Ishikawa (cell line): ENCODE data around the gene SFT2D1.

Experiments
- CEBPB ChIP-seq: IDR thresholded peaks from 2 replicates; pipeline ENCODE4 v1.6.1; 2012
- CREB1 ChIP-seq: IDR thresholded peaks from 2 replicates; pipeline ENCODE4 v1.6.1; 2012; ENCODE audit warnings: low read depth
- EGR1 ChIP-seq: IDR thresholded peaks from 2 replicates; pipeline ENCODE4 v1.6.1; 2012
- EP300 ChIP-seq: IDR thresholded peaks from 2 replicates; pipeline ENCODE4 v1.6.1; 2012; ENCODE audit warnings: borderline replicate concordance
- FOXM1 ChIP-seq: IDR thresholded peaks from 2 replicates; pipeline ENCODE4 v1.6.1; 2012; ENCODE audit warnings: low read depth, borderline replicate concordance
- NFIC ChIP-seq: IDR thresholded peaks from 2 replicates; pipeline ENCODE4 v1.6.1; 2012
- RAD21 ChIP-seq: IDR thresholded peaks from 2 replicates; pipeline ENCODE4 v1.6.1; 2012; ENCODE audit warnings: low read depth
- TAF1 ChIP-seq: IDR thresholded peaks from 2 replicates; pipeline ENCODE4 v1.6.1; 2012; ENCODE audit warnings: low read depth, mild to moderate bottlenecking
- TCF12 ChIP-seq: IDR thresholded peaks from 2 replicates; pipeline ENCODE4 v1.6.1; 2012; ENCODE audit warnings: low read depth
- TEAD4 ChIP-seq: IDR thresholded peaks from 2 replicates; pipeline ENCODE4 v1.6.1; 2012
- YY1 ChIP-seq: IDR thresholded peaks from 2 replicates; pipeline ENCODE4 v1.6.1; 2012; ENCODE audit warnings: low read depth
- ZBTB7A ChIP-seq: IDR thresholded peaks from 2 replicates; pipeline ENCODE4 v1.6.1; 2012; ENCODE audit warnings: low read depth
- TF ChIP-seq, protein P1 (sequence below): IDR thresholded peaks from 2 replicates; pipeline ENCODE4 v1.6.1; 2012
- TF ChIP-seq, protein P2 (sequence below): IDR thresholded peaks from 2 replicates; pipeline ENCODE4 v1.6.1; 2012
- TF ChIP-seq, protein P3 (sequence below): IDR thresholded peaks from 2 replicates; pipeline ENCODE4 v1.6.1; 2012; ENCODE audit warnings: low read depth, mild to moderate bottlenecking

SFT2D1 gene

DNA sequence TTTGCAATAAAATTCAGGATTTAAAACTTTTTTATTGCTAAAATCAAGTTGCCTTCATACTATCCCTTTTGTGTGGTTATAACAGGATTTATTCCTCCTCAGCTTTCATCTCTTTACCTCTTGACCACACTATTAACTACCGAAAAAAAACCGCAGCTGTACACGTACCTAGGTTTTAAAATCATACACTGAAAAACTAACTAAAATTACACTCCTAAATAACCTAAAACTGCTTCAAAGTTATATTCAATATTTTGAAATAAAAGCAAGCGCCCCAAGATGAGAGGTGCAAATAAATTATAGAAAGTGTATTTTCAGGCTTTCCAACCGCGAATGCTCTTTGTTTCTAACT, 39.0 kb upstream of the SFT2D1 start:
- TF ChIP-seq, protein P1, sequence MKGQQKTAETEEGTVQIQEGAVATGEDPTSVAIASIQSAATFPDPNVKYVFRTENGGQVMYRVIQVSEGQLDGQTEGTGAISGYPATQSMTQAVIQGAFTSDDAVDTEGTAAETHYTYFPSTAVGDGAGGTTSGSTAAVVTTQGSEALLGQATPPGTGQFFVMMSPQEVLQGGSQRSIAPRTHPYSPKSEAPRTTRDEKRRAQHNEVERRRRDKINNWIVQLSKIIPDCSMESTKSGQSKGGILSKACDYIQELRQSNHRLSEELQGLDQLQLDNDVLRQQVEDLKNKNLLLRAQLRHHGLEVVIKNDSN: no peak
- TF ChIP-seq CEBPB (no peak), YY1 (no peak), TEAD4 (no peak), TAF1 (no peak), EGR1 (no peak), TCF12 (no peak), NFIC (no peak)
- TF ChIP-seq, protein P2, sequence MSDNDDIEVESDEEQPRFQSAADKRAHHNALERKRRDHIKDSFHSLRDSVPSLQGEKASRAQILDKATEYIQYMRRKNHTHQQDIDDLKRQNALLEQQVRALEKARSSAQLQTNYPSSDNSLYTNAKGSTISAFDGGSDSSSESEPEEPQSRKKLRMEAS: no peak
- TF ChIP-seq, protein P3, sequence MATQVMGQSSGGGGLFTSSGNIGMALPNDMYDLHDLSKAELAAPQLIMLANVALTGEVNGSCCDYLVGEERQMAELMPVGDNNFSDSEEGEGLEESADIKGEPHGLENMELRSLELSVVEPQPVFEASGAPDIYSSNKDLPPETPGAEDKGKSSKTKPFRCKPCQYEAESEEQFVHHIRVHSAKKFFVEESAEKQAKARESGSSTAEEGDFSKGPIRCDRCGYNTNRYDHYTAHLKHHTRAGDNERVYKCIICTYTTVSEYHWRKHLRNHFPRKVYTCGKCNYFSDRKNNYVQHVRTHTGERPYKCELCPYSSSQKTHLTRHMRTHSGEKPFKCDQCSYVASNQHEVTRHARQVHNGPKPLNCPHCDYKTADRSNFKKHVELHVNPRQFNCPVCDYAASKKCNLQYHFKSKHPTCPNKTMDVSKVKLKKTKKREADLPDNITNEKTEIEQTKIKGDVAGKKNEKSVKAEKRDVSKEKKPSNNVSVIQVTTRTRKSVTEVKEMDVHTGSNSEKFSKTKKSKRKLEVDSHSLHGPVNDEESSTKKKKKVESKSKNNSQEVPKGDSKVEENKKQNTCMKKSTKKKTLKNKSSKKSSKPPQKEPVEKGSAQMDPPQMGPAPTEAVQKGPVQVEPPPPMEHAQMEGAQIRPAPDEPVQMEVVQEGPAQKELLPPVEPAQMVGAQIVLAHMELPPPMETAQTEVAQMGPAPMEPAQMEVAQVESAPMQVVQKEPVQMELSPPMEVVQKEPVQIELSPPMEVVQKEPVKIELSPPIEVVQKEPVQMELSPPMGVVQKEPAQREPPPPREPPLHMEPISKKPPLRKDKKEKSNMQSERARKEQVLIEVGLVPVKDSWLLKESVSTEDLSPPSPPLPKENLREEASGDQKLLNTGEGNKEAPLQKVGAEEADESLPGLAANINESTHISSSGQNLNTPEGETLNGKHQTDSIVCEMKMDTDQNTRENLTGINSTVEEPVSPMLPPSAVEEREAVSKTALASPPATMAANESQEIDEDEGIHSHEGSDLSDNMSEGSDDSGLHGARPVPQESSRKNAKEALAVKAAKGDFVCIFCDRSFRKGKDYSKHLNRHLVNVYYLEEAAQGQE: no peak

DNA sequence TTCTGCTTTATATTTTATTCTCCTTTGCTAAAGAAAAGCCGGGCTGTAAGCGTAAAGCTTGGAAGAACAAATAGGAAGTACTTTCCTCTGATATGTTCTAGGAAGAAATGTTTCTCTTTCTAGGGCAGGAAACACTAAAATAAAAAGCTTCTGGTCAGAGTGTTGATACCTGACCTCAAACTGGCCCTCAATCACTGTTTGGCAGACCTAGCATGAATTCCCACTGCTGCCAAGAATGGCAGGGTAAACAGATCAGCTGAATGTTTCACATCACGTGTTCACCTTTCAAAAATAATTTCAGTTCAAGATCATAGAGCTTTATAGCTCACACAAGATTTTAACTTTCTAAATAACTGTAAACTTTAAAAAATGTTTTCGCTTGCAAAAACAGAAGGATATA, 37.5 kb upstream of the SFT2D1 start:
- TF ChIP-seq TEAD4: no peak
- TF ChIP-seq ZBTB7A: no peak
- no peak for TF ChIP-seq YY1
- TF ChIP-seq TCF12: no peak
- TF ChIP-seq, protein P1: no peak
- TF ChIP-seq TAF1: no peak
- TF ChIP-seq CREB1: no peak
- TF ChIP-seq, protein P3: no peak
- no peak for TF ChIP-seq EP300
- TF ChIP-seq FOXM1: no peak
- TF ChIP-seq NFIC: no peak
- TF ChIP-seq, protein P2: no peak
- no peak for TF ChIP-seq EGR1
- TF ChIP-seq RAD21: no peak
- TF ChIP-seq CEBPB: no peak

DNA sequence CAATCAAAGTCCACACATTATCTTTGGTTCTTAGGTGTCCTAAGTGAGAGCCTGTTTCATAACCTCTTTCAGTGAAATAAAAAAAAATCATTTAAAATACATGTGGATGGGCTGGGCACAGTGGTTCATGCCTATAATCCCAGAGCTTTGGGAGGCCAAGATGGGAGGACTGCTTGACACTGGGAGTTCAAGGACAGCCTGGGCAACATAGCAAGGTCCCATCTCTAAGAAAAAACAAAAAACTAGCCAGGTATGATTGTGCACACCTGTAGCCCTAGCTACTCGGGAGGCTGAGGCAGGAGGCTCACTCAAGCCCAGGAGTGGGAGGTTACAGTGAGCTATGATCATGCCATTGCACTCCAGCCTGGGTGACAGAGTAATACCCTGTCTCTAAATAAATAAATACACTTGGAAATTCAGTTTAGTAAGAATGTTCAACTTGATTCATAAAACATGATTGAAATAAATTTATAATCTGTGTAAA, 36.8 kb upstream of the SFT2D1 start:
- no peak for TF ChIP-seq EGR1
- TF ChIP-seq FOXM1: no peak
- TF ChIP-seq, protein P2: no peak
- no peak for TF ChIP-seq NFIC
- no peak for TF ChIP-seq TAF1
- no peak for TF ChIP-seq RAD21
- TF ChIP-seq TCF12: no peak
- no peak for TF ChIP-seq EP300
- no peak for TF ChIP-seq YY1
- TF ChIP-seq, protein P3: no peak
- TF ChIP-seq, protein P1: no peak
- no peak for TF ChIP-seq CEBPB
- no peak for TF ChIP-seq ZBTB7A
- TF ChIP-seq CREB1: no peak
- TF ChIP-seq TEAD4: no peak

DNA sequence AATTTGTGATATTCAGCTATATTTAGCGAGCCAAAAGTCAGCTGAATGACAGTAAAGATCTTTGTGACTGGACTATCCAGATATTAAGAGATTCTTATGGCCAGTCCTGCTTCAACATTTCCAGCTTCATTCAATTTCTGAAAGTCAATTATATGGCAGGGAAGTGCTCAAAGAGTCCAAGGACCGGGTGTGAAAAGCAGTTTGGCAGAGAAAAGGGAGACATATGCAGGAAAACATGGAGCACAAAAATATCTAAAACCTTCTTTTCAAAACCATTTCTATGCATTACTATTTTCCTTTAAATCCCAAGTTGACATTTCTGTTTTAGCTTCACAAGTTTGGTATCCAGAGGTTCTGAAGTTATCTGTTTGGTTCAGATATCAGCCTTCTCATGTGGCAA, 35.4 kb upstream of the SFT2D1 start:
- TF ChIP-seq EGR1 (no peak), YY1 (no peak), ZBTB7A (no peak), CEBPB (no peak), TCF12 (no peak)
